Natural killer cell (primary cell): ENCODE measurements around the gene RBPJ. TPM values are rescaled to one million over a fixed set of nuclear protein-coding genes. Genes with fewer than 3 reads are reported as not detected.

Experiments used
- ATAC-seq, 3 donors: fragments of 150-1000 bp in 2 of 3; fragments of 200-7000 bp in 1 of 3; cut with Tn5 transposase; 1 replicate in 1 of 3; 2 replicates in 2 of 3; pipeline ENCODE4 v1.10.0; 2021; ENCODE audit warnings: mild to moderate bottlenecking in 2 of 3, moderate library complexity in 2 of 3
- DNase-seq, 2 donors: peaks; one replicate each; pipeline versions ENCODE4 v3.0.0 to v3.0.0-alpha.2; 2013 to 2021; ENCODE audit warnings: mixed read lengths in 1 of 2
- H3K27ac ChIP-seq: one replicate; pipeline ENCODE4 v1.5.1; 2013; ENCODE audit warnings: mild to moderate bottlenecking, low read length
- H3K27me3 ChIP-seq: one replicate; pipeline ENCODE4 v1.6.1; 2013; ENCODE audit warnings: low read length; ENCODE audit not compliant: control insufficient read depth, insufficient read depth
- H3K36me3 ChIP-seq: one replicate; pipeline ENCODE4 v1.6.1; 2013; ENCODE audit warnings: low read length; ENCODE audit not compliant: control insufficient read depth, insufficient read depth
- H3K4me1 ChIP-seq: one replicate; pipeline ENCODE4 v1.6.1; 2013; ENCODE audit warnings: low read length; ENCODE audit not compliant: control insufficient read depth, insufficient read depth
- H3K4me3 ChIP-seq: one replicate; pipeline ENCODE4 v1.5.1; 2013; ENCODE audit warnings: low read length
- H3K9me3 ChIP-seq: one replicate; pipeline ENCODE4 v1.6.1; 2013; ENCODE audit warnings: low read length; ENCODE audit not compliant: control insufficient read depth, insufficient read depth
- H3K27ac Mint-ChIP-seq, 2 donors: one replicate each; pipeline ENCODE4 v1.8.0; 2022; ENCODE audit warnings: mild to moderate bottlenecking in 2 of 2, mixed read lengths in 2 of 2, moderate library complexity in 1 of 2
- H3K27me3 Mint-ChIP-seq, 2 donors: one replicate each; pipeline ENCODE4 v1.8.0; 2022; ENCODE audit warnings: low read depth in 2 of 2, mixed read lengths in 2 of 2
- H3K36me3 Mint-ChIP-seq: one replicate; pipeline ENCODE4 v1.8.0; 2022; ENCODE audit warnings: mixed read lengths
- H3K4me1 Mint-ChIP-seq, 2 donors: one replicate each; pipeline ENCODE4 v1.8.0; 2022; ENCODE audit warnings: mixed read lengths in 2 of 2
- H3K4me3 Mint-ChIP-seq: one replicate; pipeline ENCODE4 v1.8.0; 2022; ENCODE audit warnings: mild to moderate bottlenecking, moderate library complexity, mixed read lengths
- H3K9me3 Mint-ChIP-seq, 2 donors: one replicate each; pipeline ENCODE4 v1.8.0; 2022; ENCODE audit warnings: mixed read lengths in 2 of 2
- CTCF ChIP-seq: fragments of 200-600 bp; IDR thresholded peaks from one replicate; pipeline ENCODE4 v1.8.0; 2022; ENCODE audit warnings: antibody characterized with exemption
- WGBS: methylation state at CpG from one replicate; pipeline ENCODE4 v1.1.7; 2013; ENCODE audit warnings: missing lambda C conversion rate; ENCODE audit not compliant: insufficient coverage; 5-methylcytosine and 5-hydroxymethylcytosine counted together
- intact Hi-C: fragments of 100-400 bp; cut with micrococcal nuclease; formaldehyde crosslinking; loops from one replicate; pipeline ENCODE4 v1.14.2; 2022
- total RNA-seq, 4 donors: library from RNA; stranded (reverse); fragments of 120-200 nt in 1 of 4; gene quantifications; one replicate each; pipeline versions ENCODE4 v1.2.3 to v1.2.4, GENCODE V29; 2013 to 2022

The RBPJ gene
- total RNA-seq, 3 donors from 2014 or later (not counting 1 experiment from before 2014, with no cell fraction given) = 46.4 to 53.3 (median 48.8) TPM

DNA sequence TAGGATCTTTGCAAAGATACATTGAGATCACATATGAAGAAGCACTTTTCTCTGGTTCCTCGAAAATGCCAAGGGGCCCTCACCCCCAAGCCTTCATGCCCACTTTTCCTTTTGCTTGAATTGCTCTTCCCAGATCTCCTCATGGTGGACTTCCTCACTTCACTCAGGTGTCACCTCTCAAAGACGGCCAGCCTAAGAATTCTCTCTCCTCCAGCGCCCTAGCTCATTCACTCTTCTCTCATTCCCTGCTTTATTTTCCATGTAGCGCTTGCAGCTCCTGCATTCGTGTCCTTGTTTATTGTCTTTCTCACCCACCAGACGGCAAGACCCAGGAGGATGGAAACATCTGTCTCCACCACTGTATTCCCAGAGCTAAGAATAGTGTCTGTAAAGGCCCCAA is 136.6 kb downstream of the RBPJ start:
- no peaks in the 10 kb centered on the region for H3K36me3 ChIP-seq
- H3K27ac Mint-ChIP-seq = no peak overlapping the region
- intact Hi-C loops = no loop called here

DNA sequence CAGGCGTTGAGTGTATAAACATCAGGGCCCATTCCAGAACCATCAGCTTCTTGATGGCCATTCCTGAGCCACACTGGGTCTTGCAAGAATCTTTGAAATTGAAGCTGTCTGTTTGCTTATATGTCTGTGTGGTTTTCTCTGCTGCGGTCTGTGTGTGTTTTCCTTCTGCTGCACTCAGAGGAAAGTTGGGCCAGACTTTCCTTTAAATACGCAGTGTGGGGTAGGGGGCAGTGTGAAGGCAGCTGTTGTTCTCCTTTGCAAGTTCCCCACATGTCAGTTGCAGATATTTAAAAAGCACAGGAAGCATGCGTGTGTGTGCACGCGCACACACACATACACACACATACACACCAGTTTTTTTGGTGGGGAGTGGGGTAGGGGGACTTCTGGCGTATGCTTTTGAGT is 137.3 kb downstream of the RBPJ start:
- H3K9me3 ChIP-seq = no peaks in the 10 kb centered on the region
- H3K36me3 ChIP-seq = no peaks in the 10 kb centered on the region
- Mint-ChIP-seq H3K4me3 (no peak overlapping the region), H3K9me3 (no peaks in the 10 kb centered on the region), H3K27ac (no peak overlapping the region), H3K4me1 (peaks cover 5 to 6% of the 10 kb centered on the region in 2 donors), H3K36me3 (no peaks in the 10 kb centered on the region), H3K27me3 (peaks cover 0 to 4% of the 10 kb centered on the region in 2 donors)
- no peak overlapping the region for H3K4me3 ChIP-seq
- no peaks in the 10 kb centered on the region for H3K27me3 ChIP-seq
- H3K4me1 ChIP-seq = peaks cover 5% of the 10 kb centered on the region
- H3K27ac ChIP-seq = no peak overlapping the region
- intact Hi-C loops = no loop called here
- no peak for TF ChIP-seq CTCF
- ATAC-seq (no peak), DNase-seq (peak in 1 of 2 donors; percentile 26)
- 10% methylated on average over 3 of the region's 7 CpGs for WGBS

More for the DNA sequence above, 136.6 kb downstream of the RBPJ start:
- Mint-ChIP-seq H3K9me3 (no peaks in the 10 kb centered on the region), H3K36me3 (no peaks in the 10 kb centered on the region), H3K4me3 (no peak overlapping the region), H3K4me1 (peaks cover 5 to 6% of the 10 kb centered on the region in 2 donors), H3K27me3 (peaks cover 3 to 4% of the 10 kb centered on the region in 2 donors)
- no peak for TF ChIP-seq CTCF
- DNase-seq (no peak), ATAC-seq (no peak)
- WGBS = 92% methylated on average over 6 of the region's 6 CpGs
- H3K4me1 ChIP-seq = peaks cover 5% of the 10 kb centered on the region
- no peak overlapping the region for H3K4me3 ChIP-seq
- no peak overlapping the region for H3K27ac ChIP-seq
- H3K27me3 ChIP-seq = no peaks in the 10 kb centered on the region
- H3K9me3 ChIP-seq = no peaks in the 10 kb centered on the region

DNA sequence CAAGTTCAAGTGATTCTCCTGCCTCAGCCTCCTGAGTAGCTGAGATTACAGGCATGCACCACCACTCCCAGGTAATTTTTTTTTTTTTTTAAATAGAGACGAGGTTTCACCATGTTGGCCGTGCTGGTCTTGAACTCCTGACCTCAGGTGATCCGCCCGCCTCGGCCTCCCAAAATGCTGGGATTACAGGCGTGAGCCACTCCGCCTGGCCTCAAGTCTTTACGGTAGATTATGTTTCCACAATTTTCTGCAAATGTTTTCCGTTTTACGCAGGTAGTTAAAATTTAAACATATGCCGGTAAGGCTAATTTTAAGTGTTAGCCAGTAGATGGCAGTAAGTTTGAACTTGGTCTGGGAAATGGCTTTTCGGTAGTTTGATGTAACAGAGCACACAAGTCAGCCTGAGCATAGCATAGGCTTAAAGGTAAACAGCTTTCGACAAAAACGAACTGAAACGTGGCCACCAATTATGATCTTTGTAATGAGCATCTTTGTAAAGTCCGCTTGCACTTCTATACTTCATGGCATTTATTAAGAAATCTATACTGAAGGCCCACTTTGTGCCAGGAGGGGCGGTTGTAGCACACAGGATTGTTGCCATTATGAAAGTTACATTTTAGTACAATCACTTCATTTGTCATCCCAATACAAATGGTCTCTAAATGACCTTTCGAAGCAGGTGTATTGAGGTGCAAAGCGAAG is 138.4 kb downstream of the RBPJ start:
- no peak overlapping the region for H3K4me3 ChIP-seq
- H3K27me3 ChIP-seq = no peaks in the 10 kb centered on the region
- H3K9me3 Mint-ChIP-seq = no peaks in the 10 kb centered on the region
- H3K36me3 ChIP-seq = no peaks in the 10 kb centered on the region
- ATAC-seq = peak in 2 of 3 donors; percentile 58 to 63
- H3K27ac ChIP-seq = no peak overlapping the region
- H3K9me3 ChIP-seq = no peaks in the 10 kb centered on the region
- WGBS = 37% methylated on average over 17 of the region's 19 CpGs
- peak in 1 of 2 donors; percentile 62 for DNase-seq
- intact Hi-C loops = loop anchor here (1.0 kb wide), 2 partner anchors 261 to 551 kb away; no protein-coding TSS in a partner anchor
- H3K27me3 Mint-ChIP-seq = peaks cover 0 to 4% of the 10 kb centered on the region in 2 donors
- peaks cover 5% of the 10 kb centered on the region for H3K4me1 ChIP-seq
- H3K27ac Mint-ChIP-seq = no peak overlapping the region
- H3K36me3 Mint-ChIP-seq = no peaks in the 10 kb centered on the region
- no peak overlapping the region for H3K4me3 Mint-ChIP-seq
- peak; percentile 53 for TF ChIP-seq CTCF
- peaks cover 5 to 6% of the 10 kb centered on the region in 2 donors for H3K4me1 Mint-ChIP-seq
